ENCODE data around the gene AASDH.

DNA sequence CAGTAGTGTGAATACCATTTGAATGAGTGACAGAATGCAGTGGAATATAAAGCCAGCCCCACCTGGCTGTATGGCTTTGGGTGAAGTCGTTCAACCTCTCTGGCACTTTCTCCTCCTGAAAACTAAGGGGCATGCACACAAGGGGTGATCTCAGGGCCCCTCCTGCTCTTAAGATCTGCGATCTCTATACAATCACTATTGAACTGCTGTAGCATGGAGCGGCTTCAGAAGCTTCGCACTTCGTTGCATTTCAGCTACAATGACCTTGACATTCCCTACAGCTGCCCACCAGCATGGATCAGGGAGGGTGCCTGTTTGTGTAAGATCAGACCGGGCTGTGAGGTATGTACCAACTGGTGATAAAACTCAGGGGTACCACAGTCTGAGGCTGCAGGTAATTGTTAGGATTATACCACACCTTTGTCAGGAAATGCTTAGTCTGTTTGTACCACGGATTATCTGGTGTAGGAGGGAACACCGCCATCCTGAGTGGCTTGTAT, 85.2 kb downstream of the AASDH start:
- TF ChIP-seq CTCF (IDR thresholded peaks at IDR 0.05) (no peak), POLR2A (IDR thresholded peaks at IDR 0.05) (no peak), POLR2AphosphoS5 (IDR thresholded peaks at IDR 0.05) (no peak), EP300 (IDR thresholded peaks at IDR 0.05) (no peak)

Data from stomach (tissue), 4 donors.